ENCODE measurements around the gene SLC22A15.

Gene SLC22A15

GRCh38 chr1:115951560-115951959 lies 24.8 kb upstream of the SLC22A15 start:
- Histone ChIP-seq H3K36me3 (ENCODE audit: control insufficient read depth in 4 of 4, insufficient read depth in 4 of 4, low read length in 3 of 4) (no peaks in the 10 kb centered on the region), H3K4me1 (ENCODE audit: control extremely low read depth in 1 of 4, control insufficient read depth in 4 of 4, insufficient read depth in 4 of 4, low read length in 3 of 4) (peaks cover 0 to 6% (median 2%) of the 10 kb centered on the region in 4 experiments), H3K9me3 (ENCODE audit: control extremely low read depth in 1 of 5, control insufficient read depth in 4 of 5, insufficient read depth in 2 of 5, low read depth in 1 of 5, low read length in 4 of 5) (peaks cover 0 to 2% (median 0%) of the 10 kb centered on the region in 5 experiments), H3K4me3 (ENCODE audit: control insufficient read depth in 1 of 7, extremely low read depth in 1 of 7, insufficient read depth in 4 of 7, low read depth in 2 of 7, low read length in 6 of 7) (no peak overlapping the region), H3K27me3 (replicated peaks in 2 of 5; ENCODE audit: control insufficient read depth in 4 of 5, insufficient read depth in 5 of 5, low read length in 4 of 5) (no peaks in the 10 kb centered on the region), H3K27ac (ENCODE audit: insufficient read depth in 1 of 2, low read depth in 1 of 2, low read length in 2 of 2, poor library complexity in 1 of 2, severe bottlenecking in 2 of 2) (no peak overlapping the region)
- POLR2A ChIA-PET: no interaction called here
- CTCF ChIA-PET: interaction anchor here (1.2 kb wide), 1 partner anchor 12 kb away, joined by 3 read pairs; no protein-coding TSS in a partner anchor
- no peak for DNase-seq

- Histone ChIP-seq H3K9me3 (ENCODE audit: control extremely low read depth in 1 of 5, control insufficient read depth in 4 of 5, insufficient read depth in 2 of 5, low read depth in 1 of 5, low read length in 4 of 5) (peaks cover 0 to 2% (median 0%) of the 10 kb centered on the region in 5 experiments), H3K27ac (ENCODE audit: insufficient read depth in 1 of 2, low read depth in 1 of 2, low read length in 2 of 2, poor library complexity in 1 of 2, severe bottlenecking in 2 of 2) (no peak overlapping the region), H3K27me3 (replicated peaks in 2 of 5; ENCODE audit: control insufficient read depth in 4 of 5, insufficient read depth in 5 of 5, low read length in 4 of 5) (no peaks in the 10 kb centered on the region), H3K4me1 (ENCODE audit: control extremely low read depth in 1 of 4, control insufficient read depth in 4 of 4, insufficient read depth in 4 of 4, low read length in 3 of 4) (peaks cover 0 to 6% (median 2%) of the 10 kb centered on the region in 4 experiments), H3K36me3 (ENCODE audit: control insufficient read depth in 4 of 4, insufficient read depth in 4 of 4, low read length in 3 of 4) (no peaks in the 10 kb centered on the region), H3K4me3 (ENCODE audit: control insufficient read depth in 1 of 7, extremely low read depth in 1 of 7, insufficient read depth in 4 of 7, low read depth in 2 of 7, low read length in 6 of 7) (no peak overlapping the region)
- WGBS (ENCODE audit: insufficient coverage): no CpG with 5 or more reads among the region's 1 CpG
- CTCF ChIA-PET: no interaction called here
- DNase-seq: no peak
- POLR2A ChIA-PET: no interaction called here
Observed at GRCh38 chr1:115952547-115952946, 23.8 kb upstream of the SLC22A15 start.

GRCh38 chr1:115953180-115953579 lies 23.1 kb upstream of the SLC22A15 start:
- no peak overlapping the region for H3K4me3 ChIP-seq (ENCODE audit: control insufficient read depth in 1 of 7, extremely low read depth in 1 of 7, insufficient read depth in 4 of 7, low read depth in 2 of 7, low read length in 6 of 7)
- no peak overlapping the region for H3K27ac ChIP-seq (ENCODE audit: insufficient read depth in 1 of 2, low read depth in 1 of 2, low read length in 2 of 2, poor library complexity in 1 of 2, severe bottlenecking in 2 of 2)
- H3K27me3 ChIP-seq (replicated peaks in 2 of 5; ENCODE audit: control insufficient read depth in 4 of 5, insufficient read depth in 5 of 5, low read length in 4 of 5): no peaks in the 10 kb centered on the region
- ChIA-PET CTCF (no interaction called here), POLR2A (no interaction called here)
- H3K4me1 ChIP-seq (ENCODE audit: control extremely low read depth in 1 of 4, control insufficient read depth in 4 of 4, insufficient read depth in 4 of 4, low read length in 3 of 4): peaks cover 0 to 6% (median 2%) of the 10 kb centered on the region in 4 experiments
- H3K9me3 ChIP-seq (ENCODE audit: control extremely low read depth in 1 of 5, control insufficient read depth in 4 of 5, insufficient read depth in 2 of 5, low read depth in 1 of 5, low read length in 4 of 5): peaks cover 0 to 2% (median 0%) of the 10 kb centered on the region in 5 experiments
- DNase-seq: no peak
- WGBS (ENCODE audit: insufficient coverage): 13% methylated on average over 1 of the region's 1 CpG
- no peaks in the 10 kb centered on the region for H3K36me3 ChIP-seq (ENCODE audit: control insufficient read depth in 4 of 4, insufficient read depth in 4 of 4, low read length in 3 of 4)

- Histone ChIP-seq H3K4me3 (ENCODE audit: control insufficient read depth in 1 of 7, extremely low read depth in 1 of 7, insufficient read depth in 4 of 7, low read depth in 2 of 7, low read length in 6 of 7) (no peak overlapping the region), H3K36me3 (ENCODE audit: control insufficient read depth in 4 of 4, insufficient read depth in 4 of 4, low read length in 3 of 4) (no peaks in the 10 kb centered on the region), H3K9me3 (ENCODE audit: control extremely low read depth in 1 of 5, control insufficient read depth in 4 of 5, insufficient read depth in 2 of 5, low read depth in 1 of 5, low read length in 4 of 5) (peaks cover 0 to 2% (median 0%) of the 10 kb centered on the region in 5 experiments), H3K27ac (ENCODE audit: insufficient read depth in 1 of 2, low read depth in 1 of 2, low read length in 2 of 2, poor library complexity in 1 of 2, severe bottlenecking in 2 of 2) (no peak overlapping the region), H3K4me1 (ENCODE audit: control extremely low read depth in 1 of 4, control insufficient read depth in 4 of 4, insufficient read depth in 4 of 4, low read length in 3 of 4) (peaks cover 0 to 6% (median 2%) of the 10 kb centered on the region in 4 experiments), H3K27me3 (replicated peaks in 2 of 5; ENCODE audit: control insufficient read depth in 4 of 5, insufficient read depth in 5 of 5, low read length in 4 of 5) (no peaks in the 10 kb centered on the region)
- ChIA-PET POLR2A (no interaction called here), CTCF (interaction anchor here (0.9 kb wide), 1 partner anchor 11 kb away, joined by 4 read pairs; no protein-coding TSS in a partner anchor)
- no peak for DNase-seq
- 100% methylated on average over 2 of the region's 2 CpGs for whole genome bisulfite sequencing (ENCODE audit: insufficient coverage)
Observed at GRCh38 chr1:115954684-115955083, 21.6 kb upstream of the SLC22A15 start.

- Histone ChIP-seq H3K9me3 (ENCODE audit: control extremely low read depth in 1 of 5, control insufficient read depth in 4 of 5, insufficient read depth in 2 of 5, low read depth in 1 of 5, low read length in 4 of 5) (peaks cover 0 to 2% (median 0%) of the 10 kb centered on the region in 5 experiments), H3K4me3 (ENCODE audit: control insufficient read depth in 1 of 7, extremely low read depth in 1 of 7, insufficient read depth in 4 of 7, low read depth in 2 of 7, low read length in 6 of 7) (no peak overlapping the region), H3K27ac (ENCODE audit: insufficient read depth in 1 of 2, low read depth in 1 of 2, low read length in 2 of 2, poor library complexity in 1 of 2, severe bottlenecking in 2 of 2) (no peak overlapping the region), H3K27me3 (replicated peaks in 2 of 5; ENCODE audit: control insufficient read depth in 4 of 5, insufficient read depth in 5 of 5, low read length in 4 of 5) (no peaks in the 10 kb centered on the region), H3K36me3 (ENCODE audit: control insufficient read depth in 4 of 4, insufficient read depth in 4 of 4, low read length in 3 of 4) (no peaks in the 10 kb centered on the region), H3K4me1 (ENCODE audit: control extremely low read depth in 1 of 4, control insufficient read depth in 4 of 4, insufficient read depth in 4 of 4, low read length in 3 of 4) (peaks cover 0 to 6% (median 2%) of the 10 kb centered on the region in 4 experiments)
- no peak for DNase-seq
- WGBS (ENCODE audit: insufficient coverage): 100% methylated on average over 1 of the region's 1 CpG
- POLR2A ChIA-PET: no interaction called here
- CTCF ChIA-PET: no interaction called here
Observed at GRCh38 chr1:115955228-115955627, 21.1 kb upstream of the SLC22A15 start.

- Histone ChIP-seq H3K27me3 (replicated peaks in 2 of 5; ENCODE audit: control insufficient read depth in 4 of 5, insufficient read depth in 5 of 5, low read length in 4 of 5) (no peaks in the 10 kb centered on the region), H3K36me3 (ENCODE audit: control insufficient read depth in 4 of 4, insufficient read depth in 4 of 4, low read length in 3 of 4) (no peaks in the 10 kb centered on the region), H3K27ac (ENCODE audit: insufficient read depth in 1 of 2, low read depth in 1 of 2, low read length in 2 of 2, poor library complexity in 1 of 2, severe bottlenecking in 2 of 2) (no peak overlapping the region), H3K4me3 (ENCODE audit: control insufficient read depth in 1 of 7, extremely low read depth in 1 of 7, insufficient read depth in 4 of 7, low read depth in 2 of 7, low read length in 6 of 7) (no peak overlapping the region), H3K4me1 (ENCODE audit: control extremely low read depth in 1 of 4, control insufficient read depth in 4 of 4, insufficient read depth in 4 of 4, low read length in 3 of 4) (no peaks in the 10 kb centered on the region), H3K9me3 (ENCODE audit: control extremely low read depth in 1 of 5, control insufficient read depth in 4 of 5, insufficient read depth in 2 of 5, low read depth in 1 of 5, low read length in 4 of 5) (peaks cover 0 to 2% (median 0%) of the 10 kb centered on the region in 5 experiments)
- CTCF ChIA-PET: interaction anchor here (1.0 kb wide), 1 partner anchor 8 kb away, joined by 3 read pairs; no protein-coding TSS in a partner anchor
- no CpG with 5 or more reads among the region's 2 CpGs for WGBS (ENCODE audit: insufficient coverage)
- POLR2A ChIA-PET: no interaction called here
- DNase-seq: no peak
Observed at GRCh38 chr1:115958866-115959265, 17.4 kb upstream of the SLC22A15 start.

GRCh38 chr1:115969509-115969908 lies 6.8 kb upstream of the SLC22A15 start:
- POLR2A ChIA-PET: no interaction called here
- no peaks in the 10 kb centered on the region for H3K36me3 ChIP-seq (ENCODE audit: control insufficient read depth in 4 of 4, insufficient read depth in 4 of 4, low read length in 3 of 4)
- H3K27ac ChIP-seq (ENCODE audit: insufficient read depth in 1 of 2, low read depth in 1 of 2, low read length in 2 of 2, poor library complexity in 1 of 2, severe bottlenecking in 2 of 2): no peak overlapping the region
- 82% methylated on average over 2 of the region's 2 CpGs for WGBS (ENCODE audit: insufficient coverage)
- H3K9me3 ChIP-seq (ENCODE audit: control extremely low read depth in 1 of 5, control insufficient read depth in 4 of 5, insufficient read depth in 2 of 5, low read depth in 1 of 5, low read length in 4 of 5): no peaks in the 10 kb centered on the region
- CTCF ChIA-PET: no interaction called here
- peak; percentile 16 to 67 (median 57) for DNase-seq
- peaks cover 0 to 7% (median 3%) of the 10 kb centered on the region in 4 experiments for H3K4me1 ChIP-seq (ENCODE audit: control extremely low read depth in 1 of 4, control insufficient read depth in 4 of 4, insufficient read depth in 4 of 4, low read length in 3 of 4)
- H3K27me3 ChIP-seq (replicated peaks in 2 of 5; ENCODE audit: control insufficient read depth in 4 of 5, insufficient read depth in 5 of 5, low read length in 4 of 5): no peaks in the 10 kb centered on the region
- H3K4me3 ChIP-seq (ENCODE audit: control insufficient read depth in 1 of 7, extremely low read depth in 1 of 7, insufficient read depth in 4 of 7, low read depth in 2 of 7, low read length in 6 of 7): no peak overlapping the region

Measured in common myeloid progenitor, CD34-positive (primary cell).